Neural cell (in vitro differentiated cells): Measurements from ENCODE around the gene PRORP. TPM values are rescaled to one million over a fixed set of nuclear protein-coding genes. Genes with fewer than 3 reads are reported as not detected.
"Not testable (repeated sequence)": the region's sequence is repeated elsewhere in the genome, so short reads cannot be mapped to it uniquely, and the experiment has no call there.

Source experiments
- H2AFZ ChIP-seq: fragments of 200-600, 300-800 bp; sonication (generic), shearing (Covaris generic); 2 replicates; pipeline ENCODE4 v1.6.0; 2014; ENCODE audit warnings: low read depth, mild to moderate bottlenecking, antibody characterized with exemption, low read length, moderate library complexity
- H3F3A ChIP-seq: fragments of 200-600 bp; shearing (Covaris generic); 2 replicates; pipeline ENCODE4 v1.6.1; 2016; ENCODE audit warnings: mild to moderate bottlenecking, moderate library complexity, mixed read lengths, antibody characterized with exemption, low read length; ENCODE audit not compliant: insufficient read depth, poor library complexity, severe bottlenecking
- H3K27ac ChIP-seq: fragments of 200-600, 300-800 bp; sonication (generic), shearing (Covaris generic); 2 replicates; pipeline ENCODE4 v1.5.1; 2014; ENCODE audit warnings: mild to moderate bottlenecking, low read length, moderate library complexity
- H3K27me3 ChIP-seq: fragments of 300-800, 200-600 bp; sonication (generic), shearing (Covaris generic); 2 replicates; pipeline ENCODE4 v1.6.0; 2014; ENCODE audit warnings: mild to moderate bottlenecking, low read depth, low read length, moderate library complexity; ENCODE audit not compliant: insufficient read depth
- H3K36me3 ChIP-seq: fragments of 300-800, 200-600 bp; sonication (generic), shearing (Covaris generic); 2 replicates; pipeline ENCODE4 v1.5.1; 2014; ENCODE audit warnings: mild to moderate bottlenecking, antibody characterized with exemption, low read length, moderate library complexity; ENCODE audit not compliant: insufficient read depth
- H3K4me2 ChIP-seq: fragments of 300-800, 200-600 bp; sonication (generic), shearing (Covaris generic); 2 replicates; pipeline ENCODE4 v1.6.0; 2014; ENCODE audit warnings: mild to moderate bottlenecking, low read length
- H3K4me3 ChIP-seq: fragments of 300-800, 200-600 bp; sonication (generic), shearing (Covaris generic); 2 replicates; pipeline ENCODE4 v1.5.1; 2014; ENCODE audit warnings: mild to moderate bottlenecking, low read length, moderate library complexity
- H3K79me2 ChIP-seq: fragments of 200-600 bp; shearing (Covaris generic); replicated peaks from 2 replicates; pipeline ENCODE4 v1.6.0; 2014; ENCODE audit warnings: mild to moderate bottlenecking, low read length, moderate library complexity; ENCODE audit not compliant: insufficient read depth
- H3K9ac ChIP-seq: fragments of 300-800, 200-600 bp; sonication (generic), shearing (Covaris generic); 2 replicates; pipeline ENCODE4 v1.6.1; 2016; ENCODE audit warnings: mild to moderate bottlenecking, low read length, mixed read lengths
- H3K9me2 ChIP-seq: fragments of 200-600 bp; shearing (Covaris generic); 2 replicates; pipeline ENCODE4 v1.6.1; 2016; ENCODE audit warnings: mild to moderate bottlenecking, low read length, mixed read lengths; ENCODE audit not compliant: insufficient read depth
- H3K9me3 ChIP-seq: fragments of 200-600, 300-800 bp; sonication (generic), shearing (Covaris generic); 2 replicates; pipeline ENCODE4 v1.6.1; 2016; ENCODE audit warnings: mild to moderate bottlenecking, mixed run types, low read length, moderate library complexity, mixed read lengths
- H4K20me1 ChIP-seq: fragments of 200-600 bp; shearing (Covaris generic); 2 replicates; pipeline ENCODE4 v1.6.1; 2016; ENCODE audit warnings: mild to moderate bottlenecking, mixed run types; ENCODE audit not compliant: insufficient read depth
- EP300 ChIP-seq: fragments of 450-650 bp; conservative IDR thresholded peaks from 2 replicates; pipeline ENCODE4 v1.6.1; 2014; ENCODE audit warnings: antibody characterized with exemption, mild to moderate bottlenecking, moderate library complexity; ENCODE audit not compliant: poor library complexity, severe bottlenecking
- EZH2 ChIP-seq: fragments of 200-600, 300-800 bp; shearing (Covaris generic), sonication (generic); IDR thresholded peaks from 2 replicates; pipeline ENCODE4 v1.6.1; 2014; ENCODE audit warnings: antibody characterized with exemption, low read length, borderline replicate concordance, mild to moderate bottlenecking; ENCODE audit not compliant: insufficient read depth, poor library complexity, severe bottlenecking
- MXI1 ChIP-seq: fragments of 450-650 bp; conservative IDR thresholded peaks from 2 replicates; pipeline ENCODE4 v1.6.1; 2014; ENCODE audit warnings: antibody characterized with exemption, mild to moderate bottlenecking; ENCODE audit not compliant: poor library complexity, severe bottlenecking
- POLR2AphosphoS5 ChIP-seq: IDR thresholded peaks from 2 replicates; pipeline ENCODE4 v1.6.1; 2012
- RAD21 ChIP-seq: fragments of 450-650 bp; conservative IDR thresholded peaks from 2 replicates; pipeline ENCODE4 v1.6.1; 2014; ENCODE audit warnings: antibody characterized with exemption, mild to moderate bottlenecking, moderate library complexity
- SMC3 ChIP-seq: fragments of 450-650 bp; conservative IDR thresholded peaks from 2 replicates; pipeline ENCODE4 v1.6.1; 2014; ENCODE audit warnings: antibody characterized with exemption, mild to moderate bottlenecking, moderate library complexity; ENCODE audit not compliant: poor library complexity
- TAF1 ChIP-seq: IDR thresholded peaks from 2 replicates; pipeline ENCODE4 v1.6.1; 2012; ENCODE audit warnings: low read depth
- polyA plus RNA-seq: library from polyadenylated mRNA; depleted of rRNA; stranded (reverse); fragments of >200 nt; gene quantifications from 2 replicates; pipeline ENCODE4 v1.2.3, GENCODE V29; 2014
- TF ChIP-seq, protein P1 (sequence below): fragments of 450-650 bp; IDR thresholded peaks from 2 replicates; pipeline ENCODE4 v1.5.1; 2014; ENCODE audit warnings: antibody characterized with exemption, mild to moderate bottlenecking, moderate library complexity; ENCODE audit not compliant: poor library complexity, severe bottlenecking
- TF ChIP-seq, protein P2 (sequence below): IDR thresholded peaks from 2 replicates; pipeline ENCODE4 v1.6.1; 2012; ENCODE audit warnings: borderline replicate concordance

The PRORP gene
- polyA plus RNA-seq, 1 donor from 2014 or later: 35.4 TPM

DNA sequence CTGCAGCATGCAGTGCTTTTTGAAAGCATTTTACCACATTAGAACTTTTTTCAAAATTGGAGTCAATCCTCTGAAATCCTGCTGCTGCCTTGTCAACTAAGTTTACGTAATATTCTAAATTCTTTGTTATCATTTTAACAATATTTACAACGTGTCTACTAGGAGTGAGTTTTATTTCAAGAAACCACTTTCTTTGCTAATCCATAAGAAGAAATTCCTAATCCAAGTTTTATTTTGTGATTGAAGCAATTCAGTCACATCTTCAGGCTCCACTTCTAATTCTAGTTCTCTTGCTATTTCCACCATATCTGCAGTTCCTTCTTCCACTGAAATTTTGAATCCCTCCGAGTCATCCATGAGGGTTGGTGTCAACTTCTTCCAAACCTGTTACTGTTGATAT, 25.4 kb downstream of the PRORP start:
- Histone ChIP-seq H3K9me2 (no peaks in the 10 kb centered on the region), H3K4me3 (no peak overlapping the region), H3K36me3 (no peaks in the 10 kb centered on the region), H4K20me1 (no peaks in the 10 kb centered on the region), H3K9me3 (no peaks in the 10 kb centered on the region), H3K27ac (no peak overlapping the region), H3K9ac (no peak overlapping the region), H2AFZ (no peak overlapping the region), H3K27me3 (no peaks in the 10 kb centered on the region), H3K4me2 (no peak overlapping the region), H3K79me2 (no peaks in the 10 kb centered on the region), H3F3A (no peaks in the 10 kb centered on the region)
- TF ChIP-seq EZH2 (no peak), MXI1 (no peak), RAD21 (no peak), EP300 (no peak), POLR2AphosphoS5 (no peak), TAF1 (no peak), SMC3 (no peak)
- TF ChIP-seq, protein P1, sequence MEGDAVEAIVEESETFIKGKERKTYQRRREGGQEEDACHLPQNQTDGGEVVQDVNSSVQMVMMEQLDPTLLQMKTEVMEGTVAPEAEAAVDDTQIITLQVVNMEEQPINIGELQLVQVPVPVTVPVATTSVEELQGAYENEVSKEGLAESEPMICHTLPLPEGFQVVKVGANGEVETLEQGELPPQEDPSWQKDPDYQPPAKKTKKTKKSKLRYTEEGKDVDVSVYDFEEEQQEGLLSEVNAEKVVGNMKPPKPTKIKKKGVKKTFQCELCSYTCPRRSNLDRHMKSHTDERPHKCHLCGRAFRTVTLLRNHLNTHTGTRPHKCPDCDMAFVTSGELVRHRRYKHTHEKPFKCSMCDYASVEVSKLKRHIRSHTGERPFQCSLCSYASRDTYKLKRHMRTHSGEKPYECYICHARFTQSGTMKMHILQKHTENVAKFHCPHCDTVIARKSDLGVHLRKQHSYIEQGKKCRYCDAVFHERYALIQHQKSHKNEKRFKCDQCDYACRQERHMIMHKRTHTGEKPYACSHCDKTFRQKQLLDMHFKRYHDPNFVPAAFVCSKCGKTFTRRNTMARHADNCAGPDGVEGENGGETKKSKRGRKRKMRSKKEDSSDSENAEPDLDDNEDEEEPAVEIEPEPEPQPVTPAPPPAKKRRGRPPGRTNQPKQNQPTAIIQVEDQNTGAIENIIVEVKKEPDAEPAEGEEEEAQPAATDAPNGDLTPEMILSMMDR: no peak
- TF ChIP-seq, protein P2, sequence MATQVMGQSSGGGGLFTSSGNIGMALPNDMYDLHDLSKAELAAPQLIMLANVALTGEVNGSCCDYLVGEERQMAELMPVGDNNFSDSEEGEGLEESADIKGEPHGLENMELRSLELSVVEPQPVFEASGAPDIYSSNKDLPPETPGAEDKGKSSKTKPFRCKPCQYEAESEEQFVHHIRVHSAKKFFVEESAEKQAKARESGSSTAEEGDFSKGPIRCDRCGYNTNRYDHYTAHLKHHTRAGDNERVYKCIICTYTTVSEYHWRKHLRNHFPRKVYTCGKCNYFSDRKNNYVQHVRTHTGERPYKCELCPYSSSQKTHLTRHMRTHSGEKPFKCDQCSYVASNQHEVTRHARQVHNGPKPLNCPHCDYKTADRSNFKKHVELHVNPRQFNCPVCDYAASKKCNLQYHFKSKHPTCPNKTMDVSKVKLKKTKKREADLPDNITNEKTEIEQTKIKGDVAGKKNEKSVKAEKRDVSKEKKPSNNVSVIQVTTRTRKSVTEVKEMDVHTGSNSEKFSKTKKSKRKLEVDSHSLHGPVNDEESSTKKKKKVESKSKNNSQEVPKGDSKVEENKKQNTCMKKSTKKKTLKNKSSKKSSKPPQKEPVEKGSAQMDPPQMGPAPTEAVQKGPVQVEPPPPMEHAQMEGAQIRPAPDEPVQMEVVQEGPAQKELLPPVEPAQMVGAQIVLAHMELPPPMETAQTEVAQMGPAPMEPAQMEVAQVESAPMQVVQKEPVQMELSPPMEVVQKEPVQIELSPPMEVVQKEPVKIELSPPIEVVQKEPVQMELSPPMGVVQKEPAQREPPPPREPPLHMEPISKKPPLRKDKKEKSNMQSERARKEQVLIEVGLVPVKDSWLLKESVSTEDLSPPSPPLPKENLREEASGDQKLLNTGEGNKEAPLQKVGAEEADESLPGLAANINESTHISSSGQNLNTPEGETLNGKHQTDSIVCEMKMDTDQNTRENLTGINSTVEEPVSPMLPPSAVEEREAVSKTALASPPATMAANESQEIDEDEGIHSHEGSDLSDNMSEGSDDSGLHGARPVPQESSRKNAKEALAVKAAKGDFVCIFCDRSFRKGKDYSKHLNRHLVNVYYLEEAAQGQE: no peak

DNA sequence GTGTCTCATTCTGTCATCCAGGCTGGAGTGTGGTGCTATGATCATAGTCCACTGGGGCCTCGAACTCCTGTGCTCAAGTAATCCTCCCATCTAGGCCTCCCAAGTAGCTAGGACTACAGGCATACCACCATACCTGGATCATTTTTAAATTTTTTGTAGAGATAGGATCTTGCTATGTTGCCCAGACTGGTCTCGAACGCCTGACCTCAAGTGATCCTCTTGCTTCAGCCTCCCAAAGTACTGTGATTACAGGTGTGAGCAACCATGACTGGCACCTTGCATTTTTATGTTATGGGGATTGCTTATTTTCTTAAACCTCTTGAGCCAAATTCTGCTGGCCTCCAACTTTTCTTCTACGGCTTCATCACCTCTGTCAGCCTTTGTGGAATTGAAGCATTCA, 26.9 kb downstream of the PRORP start:
- Histone ChIP-seq H3K9ac (no peak overlapping the region), H3K4me2 (no peak overlapping the region), H3K9me2 (no peaks in the 10 kb centered on the region), H4K20me1 (no peaks in the 10 kb centered on the region), H2AFZ (no peak overlapping the region), H3K4me3 (no peak overlapping the region), H3K27me3 (no peaks in the 10 kb centered on the region), H3K27ac (no peak overlapping the region), H3K36me3 (no peaks in the 10 kb centered on the region), H3F3A (no peaks in the 10 kb centered on the region), H3K79me2 (no peaks in the 10 kb centered on the region), H3K9me3 (no peaks in the 10 kb centered on the region)
- TF ChIP-seq, protein P1: no peak
- no peak for TF ChIP-seq SMC3

DNA sequence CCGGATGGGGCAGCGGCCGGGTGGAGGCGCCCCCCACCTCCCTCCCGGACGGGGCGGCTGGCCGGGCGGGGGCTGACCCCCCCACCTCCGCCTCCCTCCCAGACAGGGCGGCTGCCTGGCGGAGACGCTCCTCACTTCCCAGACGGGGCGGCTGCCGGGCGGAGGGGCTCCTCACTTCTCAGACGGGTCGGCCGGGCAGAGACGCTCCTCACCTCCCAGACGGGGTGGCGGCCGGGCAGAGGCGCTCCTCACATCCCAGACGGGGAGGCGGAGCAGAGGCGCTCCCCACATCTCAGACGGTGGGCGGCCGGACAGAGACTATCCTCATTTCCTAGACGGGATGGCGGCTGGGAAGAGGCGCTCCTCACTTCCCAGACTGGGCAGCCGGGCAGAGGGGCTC, 30.2 kb downstream of the PRORP start:
- not testable (repeated sequence) for H3K27ac ChIP-seq, H3F3A ChIP-seq, H3K36me3 ChIP-seq, H3K9ac ChIP-seq, H3K4me2 ChIP-seq, H3K4me3 ChIP-seq, H3K79me2 ChIP-seq, H4K20me1 ChIP-seq, H3K9me2 ChIP-seq, H3K9me3 ChIP-seq, H3K27me3 ChIP-seq, H2AFZ ChIP-seq
